GM18517 (cell line): ENCODE results near the gene TSPAN9.

Experiments
- ATAC-seq: cut with Tn5 transposase; IDR thresholded peaks from one replicate; pipeline ENCODE4 v1.9.1; 2021; ENCODE audit warnings: mild to moderate bottlenecking, moderate library complexity; ENCODE audit not compliant: unreplicated experiment

Gene TSPAN9

DNA sequence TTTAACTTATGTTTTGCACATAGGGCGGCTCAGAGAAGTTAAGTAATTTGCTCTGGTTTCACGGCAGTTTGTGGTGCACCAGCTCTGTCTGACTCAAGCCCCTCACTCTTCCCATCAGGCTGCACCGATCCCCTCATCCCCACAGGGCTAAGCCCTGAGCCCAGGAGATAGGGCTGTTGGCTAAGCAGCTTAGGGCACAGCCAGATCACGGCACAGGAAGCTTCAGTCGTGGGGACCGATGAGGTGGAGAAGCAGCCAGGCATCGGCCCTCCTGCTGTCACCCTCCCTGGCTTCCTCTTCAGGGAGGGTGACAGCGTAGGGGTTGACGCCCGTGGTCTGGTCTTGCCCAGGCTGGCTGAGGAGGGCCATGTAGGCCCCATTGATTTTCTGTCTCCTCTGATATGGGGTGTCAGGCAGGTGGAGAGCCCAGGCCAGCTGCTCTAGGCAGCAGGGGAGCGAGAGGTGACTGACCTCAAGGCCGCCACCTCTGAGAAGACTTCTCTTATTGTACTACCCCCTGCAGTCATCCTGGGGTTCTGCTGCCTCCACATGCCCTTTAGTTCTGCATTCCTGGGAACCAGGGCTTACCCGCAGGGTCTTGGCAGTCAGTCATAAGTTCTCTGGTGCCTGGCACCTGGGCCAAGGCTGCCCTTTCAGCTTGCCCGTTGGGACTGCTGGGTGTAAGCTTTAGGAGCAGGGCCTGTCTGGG, 166.4 kb downstream of the TSPAN9 start:
- ATAC-seq = no peak

DNA sequence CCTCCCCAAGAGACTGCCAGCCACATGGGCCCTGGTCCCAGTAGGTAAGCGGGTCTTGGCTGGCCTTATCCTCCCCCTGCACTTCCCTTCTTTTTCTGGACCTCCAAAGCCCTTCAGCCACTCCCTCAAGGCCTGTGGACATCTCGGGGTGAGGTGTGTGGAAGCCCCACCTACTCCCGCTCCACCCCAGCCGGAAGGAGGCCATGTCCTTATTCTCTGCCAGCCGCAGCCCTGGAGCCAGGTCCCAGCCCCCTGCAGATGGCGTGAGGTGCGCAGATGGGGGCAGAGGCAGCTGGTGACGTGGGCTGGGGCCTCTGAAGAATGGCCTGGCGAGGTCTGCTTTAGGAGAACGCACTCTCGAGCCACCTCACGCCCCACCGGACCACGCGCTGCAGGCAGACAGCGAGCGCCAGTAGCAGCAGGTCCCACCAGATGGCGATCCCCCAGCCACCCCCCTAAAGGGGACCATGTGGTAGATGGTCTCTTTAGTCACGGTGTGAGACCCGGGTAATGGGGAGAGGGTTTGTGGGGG, 167.1 kb downstream of the TSPAN9 start:
- ATAC-seq = no peak

DNA sequence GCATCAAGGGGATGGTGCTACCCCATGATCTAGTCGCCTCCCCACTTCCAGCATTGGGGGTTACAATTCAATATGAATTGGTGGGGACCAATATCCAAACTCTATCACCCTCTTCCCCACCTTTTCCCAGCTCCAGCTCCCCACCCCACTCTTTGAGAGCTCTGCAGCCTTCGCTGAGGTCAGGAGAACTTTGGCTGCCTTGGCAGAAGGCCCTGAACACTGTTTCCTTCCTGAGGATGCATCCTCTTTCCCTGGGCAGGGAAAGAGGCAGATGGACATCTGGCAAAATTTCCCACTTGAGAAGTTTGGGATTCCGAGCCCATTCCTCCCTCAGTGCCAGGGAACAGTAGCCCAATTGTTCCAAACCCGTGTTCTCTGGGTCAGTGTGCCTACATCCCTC, 169.1 kb downstream of the TSPAN9 start:
- ATAC-seq = no peak

DNA sequence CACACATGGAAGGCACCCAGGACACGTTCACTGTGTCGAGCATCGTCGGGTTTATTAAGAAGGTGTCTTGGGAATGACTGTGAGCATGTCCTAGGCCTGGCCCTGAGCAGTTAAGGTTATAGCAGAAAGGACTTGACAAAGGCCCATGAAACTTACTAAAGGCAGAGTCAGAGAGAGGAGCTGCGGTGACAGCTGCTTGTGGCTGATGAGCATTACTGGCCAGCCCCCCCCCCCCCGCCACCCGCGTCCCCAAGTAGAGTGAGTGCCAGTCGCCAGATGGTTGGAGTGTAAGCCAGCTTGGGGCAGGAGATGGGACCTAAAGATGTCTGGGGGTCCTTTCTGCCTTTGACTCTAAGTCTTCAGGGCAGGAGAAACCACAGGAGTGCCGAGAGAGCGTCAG, 169.9 kb downstream of the TSPAN9 start:
- no peak for ATAC-seq

DNA sequence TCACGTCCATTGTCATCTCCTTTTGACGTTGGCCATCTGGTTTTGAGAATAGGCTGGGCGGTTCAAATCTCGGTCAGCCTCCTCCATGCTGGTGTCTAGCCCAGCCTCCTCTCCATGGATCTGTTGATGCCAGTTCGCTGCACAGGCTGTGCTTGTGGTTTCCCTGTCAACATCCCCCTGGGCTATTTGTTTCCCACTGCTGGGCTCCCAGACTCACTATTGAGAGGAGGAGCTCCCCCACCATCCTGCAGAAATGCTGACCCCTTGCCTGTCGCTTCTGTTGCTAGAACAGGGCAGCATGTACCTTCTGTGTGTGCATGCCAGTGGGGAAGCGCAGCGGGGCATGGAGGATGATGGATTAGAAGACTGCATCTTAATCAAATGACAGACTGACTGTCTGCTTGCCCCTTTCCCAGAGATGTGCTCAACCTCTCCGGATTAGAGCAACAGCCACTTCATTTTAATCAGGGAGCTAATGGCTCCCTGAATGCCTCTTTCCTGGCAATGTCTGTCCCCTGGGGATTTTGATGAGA, 170.5 kb downstream of the TSPAN9 start:
- ATAC-seq = no peak

DNA sequence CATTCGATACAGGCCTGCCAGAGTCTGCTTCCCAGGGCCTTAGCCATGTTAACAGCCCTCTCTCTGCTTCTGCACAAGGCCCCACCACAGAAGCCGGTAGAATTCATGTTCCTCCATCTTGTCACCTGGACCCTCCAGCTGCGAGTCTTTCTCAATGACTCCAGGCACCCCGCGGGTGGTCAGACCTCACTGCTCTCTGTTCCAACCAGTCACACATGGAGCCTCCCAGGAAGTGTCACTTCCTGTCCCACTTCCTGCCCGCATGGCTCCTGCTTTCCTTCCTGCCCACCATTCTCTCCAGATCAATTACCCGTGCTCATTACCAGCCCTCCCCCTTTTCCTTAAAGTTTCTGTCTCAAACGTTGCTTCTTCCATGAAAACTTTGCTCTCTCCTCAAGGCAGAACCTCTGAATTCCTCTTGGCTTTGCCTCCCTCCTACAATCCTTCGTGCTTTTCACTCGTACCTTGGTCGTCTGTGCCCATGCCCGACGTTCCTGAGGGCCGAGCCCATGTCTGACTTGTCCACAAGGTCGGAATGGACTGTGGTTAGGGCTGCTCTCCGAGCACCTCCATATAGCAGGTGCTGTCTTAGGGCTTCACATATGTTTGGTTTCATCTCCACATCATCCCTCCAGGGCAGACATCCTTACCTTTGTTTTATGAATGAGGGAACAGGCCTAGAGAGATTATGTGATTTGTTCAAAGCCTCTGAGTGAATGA, 172.1 kb downstream of the TSPAN9 start:
- no peak for ATAC-seq

DNA sequence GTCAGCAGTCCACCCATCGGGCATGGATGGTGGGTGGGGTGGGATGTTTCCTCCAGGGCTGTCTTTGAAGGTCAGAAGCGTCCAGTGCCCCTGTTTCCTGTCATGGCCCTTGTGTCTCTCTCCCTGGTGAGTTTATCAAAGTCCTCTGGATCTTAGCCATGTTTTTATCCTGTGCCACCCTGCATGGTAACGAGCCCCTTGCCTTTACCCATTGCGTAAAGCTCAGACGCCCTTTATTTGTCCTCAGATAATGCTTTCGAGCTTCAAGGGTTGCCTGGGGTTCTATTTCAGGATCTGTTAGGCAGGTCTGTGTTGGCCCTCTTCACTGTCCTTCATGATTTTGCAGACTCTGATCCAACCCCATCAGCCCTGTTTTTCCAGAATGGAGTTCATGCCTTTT, 172.9 kb downstream of the TSPAN9 start:
- ATAC-seq = no peak

DNA sequence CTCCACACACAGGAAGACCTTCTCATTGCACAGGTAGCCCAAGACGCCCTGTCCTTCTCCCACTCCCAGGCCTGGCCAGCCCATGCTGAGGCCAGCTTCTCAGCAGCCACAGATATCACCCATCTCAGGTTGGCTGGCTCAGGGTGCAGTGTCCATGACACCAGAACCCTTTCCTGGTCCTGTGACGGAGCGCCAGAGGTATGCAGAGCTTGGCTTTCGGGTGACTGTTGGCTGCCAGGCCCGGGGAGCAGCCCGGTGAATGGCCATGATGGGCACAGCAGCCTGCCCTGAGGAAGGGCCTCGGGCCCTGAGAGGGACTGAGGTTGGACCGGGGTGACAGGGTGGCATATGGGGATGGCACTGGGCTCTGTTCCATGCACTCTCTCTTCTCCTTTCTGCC, 173.4 kb downstream of the TSPAN9 start:
- no peak for ATAC-seq

DNA sequence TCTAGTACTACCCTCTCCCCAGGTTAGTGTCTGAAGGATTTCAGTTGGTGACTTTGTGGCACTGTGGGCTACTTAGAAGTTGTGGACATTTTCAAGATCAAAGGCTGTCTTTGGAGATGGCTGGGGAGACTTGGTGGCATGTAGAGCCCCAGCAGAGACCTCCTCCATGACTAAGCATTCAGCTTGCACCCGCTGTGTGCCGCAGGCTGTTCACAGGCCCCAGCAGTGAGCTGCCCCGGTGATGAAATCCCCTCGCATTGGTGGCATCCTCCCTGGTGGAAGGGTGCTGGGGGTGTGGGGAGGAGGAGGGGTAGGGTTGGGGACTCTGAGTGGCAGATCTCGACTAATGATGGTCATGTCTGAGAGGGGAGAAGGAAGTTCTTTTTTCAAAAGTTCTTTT, 173.9 kb downstream of the TSPAN9 start:
- no peak for ATAC-seq

DNA sequence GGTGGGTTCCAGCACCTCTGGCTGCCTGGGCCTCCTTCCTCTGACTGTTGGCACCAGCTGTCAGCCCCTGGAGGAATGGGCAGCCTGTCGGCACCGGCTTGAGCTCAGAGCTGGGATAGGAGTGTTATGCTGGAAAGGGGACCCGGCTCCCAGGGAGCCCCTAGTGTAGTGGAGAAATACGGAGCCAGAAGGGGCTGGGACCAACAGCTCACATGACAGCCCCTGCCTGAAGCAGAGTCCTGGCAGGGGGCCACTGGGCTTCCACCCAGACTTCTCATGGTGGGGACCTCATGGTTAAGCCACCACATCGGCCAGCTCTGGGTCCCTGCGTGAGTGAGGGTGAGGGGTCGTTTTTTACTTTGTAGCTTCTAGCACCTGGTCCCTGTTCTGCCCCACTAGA, 174.5 kb downstream of the TSPAN9 start:
- ATAC-seq = no peak

DNA sequence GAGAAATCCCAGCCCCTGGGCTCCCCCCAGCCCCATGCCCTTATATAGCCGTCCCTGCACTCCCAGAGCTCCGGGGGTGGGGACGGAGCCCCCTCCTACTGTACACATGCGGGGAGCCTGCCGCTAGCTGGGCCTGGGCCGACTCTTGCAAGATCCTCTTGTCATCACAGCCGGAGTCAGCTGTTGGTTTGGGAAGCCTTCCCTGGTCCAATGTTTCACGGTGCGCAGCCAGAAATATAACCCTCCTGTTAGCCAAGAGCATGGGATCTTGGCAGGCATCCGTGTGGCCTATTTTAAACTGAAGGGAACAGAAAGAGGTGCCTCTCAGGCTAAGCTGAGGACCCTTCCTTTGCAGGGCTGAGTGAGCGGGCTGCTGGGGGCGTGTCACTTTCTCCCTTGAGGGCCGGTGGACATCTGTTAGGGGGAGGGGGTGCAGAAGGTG, 175.3 kb downstream of the TSPAN9 start:
- no peak for ATAC-seq

DNA sequence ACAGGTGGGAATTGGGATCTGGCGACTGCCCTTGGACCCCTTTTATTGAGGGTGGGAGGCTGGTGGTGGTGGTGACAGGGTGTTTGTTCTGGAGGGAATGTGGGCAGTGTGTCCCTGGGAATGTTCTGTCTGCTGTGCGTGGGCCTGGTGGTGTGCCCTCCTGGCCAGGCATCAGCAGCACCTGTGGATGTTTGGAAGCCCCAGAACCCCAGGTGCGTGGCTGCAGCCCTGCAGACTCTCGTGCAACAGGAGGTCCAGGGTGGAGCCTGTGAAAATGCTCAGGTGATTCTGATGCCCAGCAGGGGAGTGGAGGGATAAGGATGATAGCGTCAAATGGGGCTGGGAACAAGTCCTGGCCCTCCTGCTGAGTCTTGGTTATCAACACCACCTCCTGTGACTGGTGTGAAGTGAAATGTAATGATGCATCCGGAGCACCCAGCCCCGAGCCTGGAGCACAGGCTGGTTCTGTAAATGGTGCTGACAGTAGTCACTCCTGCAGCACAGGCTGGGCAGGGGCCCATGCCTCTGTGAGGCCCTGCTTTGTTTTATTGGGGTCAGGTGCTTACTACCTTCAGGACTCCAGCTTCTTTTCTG, 176.6 kb downstream of the TSPAN9 start:
- ATAC-seq = no peak

DNA sequence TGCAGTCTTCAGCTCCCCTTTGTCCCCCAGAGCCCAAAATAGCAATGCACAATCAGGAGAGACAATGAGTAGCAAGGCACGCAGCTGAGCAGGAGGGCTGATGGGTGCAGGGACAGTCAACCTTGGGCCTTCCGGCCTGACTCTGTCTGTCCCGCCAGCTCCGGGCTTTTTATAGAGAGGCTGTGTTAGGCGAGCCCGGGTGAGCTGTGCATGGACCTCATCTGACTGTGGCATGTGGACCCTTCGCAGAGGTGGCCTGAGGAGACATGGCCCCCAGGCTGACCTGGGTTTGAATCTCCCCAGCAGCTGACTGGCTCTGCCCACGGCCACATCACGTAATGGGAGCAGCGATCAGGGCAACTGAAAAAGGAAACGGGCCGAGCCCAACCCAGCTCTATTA, 177.9 kb downstream of the TSPAN9 start:
- no peak for ATAC-seq

DNA sequence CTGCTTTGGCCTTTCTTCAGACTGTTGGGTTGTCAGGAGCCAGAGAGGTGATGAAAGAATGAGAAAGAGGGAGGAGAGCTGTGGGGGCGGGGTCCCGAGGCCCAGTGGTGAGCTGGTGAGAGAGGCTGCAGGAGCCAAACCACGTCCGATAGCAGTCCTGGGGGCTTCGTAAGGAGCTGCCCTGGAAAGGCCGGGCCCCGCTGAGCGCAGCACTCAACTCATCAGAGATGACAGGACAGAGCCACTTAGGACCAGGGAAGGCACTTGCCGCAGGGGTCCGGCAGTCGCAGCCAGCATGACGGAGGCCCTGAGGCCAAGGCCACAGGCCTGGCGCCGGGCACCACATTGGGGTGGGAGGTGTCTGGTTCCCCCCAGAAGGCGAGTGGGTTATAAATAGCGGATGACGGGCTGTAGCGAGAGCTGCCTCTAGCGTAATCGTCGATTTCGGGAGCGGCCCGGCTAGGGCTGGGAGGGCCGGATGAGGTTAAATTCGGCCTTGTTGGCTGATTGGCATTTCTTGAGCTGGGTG, 179.0 kb downstream of the TSPAN9 start:
- no peak for ATAC-seq

DNA sequence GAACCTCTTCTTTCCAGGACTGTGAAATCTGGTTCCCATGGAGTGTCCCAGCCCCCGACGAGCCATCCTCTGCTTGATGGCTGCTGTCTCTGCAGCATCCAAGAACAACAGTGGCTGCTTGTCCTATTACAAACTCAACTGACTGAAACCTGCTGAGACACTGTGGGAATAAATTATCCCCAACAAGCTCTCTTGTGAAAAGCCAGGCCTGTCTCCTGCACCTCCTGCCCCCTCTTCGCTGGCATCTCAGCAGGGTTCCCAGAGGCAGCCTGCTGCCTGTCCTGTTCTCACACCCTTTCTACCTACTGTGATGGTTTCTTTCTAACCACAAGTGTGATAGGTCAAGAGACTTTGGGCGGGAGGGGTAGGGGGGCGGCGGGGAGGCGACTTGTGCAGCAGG, 180.2 kb downstream of the TSPAN9 start:
- no peak for ATAC-seq

DNA sequence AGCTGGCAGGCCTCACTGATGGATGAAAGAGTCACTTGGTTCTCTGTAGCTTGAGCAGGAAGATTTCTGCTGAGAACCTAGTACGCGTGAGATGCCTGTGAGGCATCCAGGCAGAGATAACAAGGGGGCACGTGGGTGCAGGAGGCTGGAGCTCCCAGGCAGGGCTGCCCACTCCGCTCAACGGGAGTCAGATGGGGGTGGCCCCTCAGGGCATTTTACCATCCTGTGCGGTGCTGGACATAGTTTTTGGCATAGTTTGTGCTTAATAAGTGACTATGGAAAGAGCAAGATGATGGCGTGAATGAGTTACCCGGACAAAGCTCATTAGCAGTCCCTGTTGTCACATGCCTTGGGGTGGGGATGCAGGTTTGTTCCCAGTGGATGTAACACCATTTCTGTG, 182.8 kb downstream of the TSPAN9 start:
- ATAC-seq = no peak

DNA sequence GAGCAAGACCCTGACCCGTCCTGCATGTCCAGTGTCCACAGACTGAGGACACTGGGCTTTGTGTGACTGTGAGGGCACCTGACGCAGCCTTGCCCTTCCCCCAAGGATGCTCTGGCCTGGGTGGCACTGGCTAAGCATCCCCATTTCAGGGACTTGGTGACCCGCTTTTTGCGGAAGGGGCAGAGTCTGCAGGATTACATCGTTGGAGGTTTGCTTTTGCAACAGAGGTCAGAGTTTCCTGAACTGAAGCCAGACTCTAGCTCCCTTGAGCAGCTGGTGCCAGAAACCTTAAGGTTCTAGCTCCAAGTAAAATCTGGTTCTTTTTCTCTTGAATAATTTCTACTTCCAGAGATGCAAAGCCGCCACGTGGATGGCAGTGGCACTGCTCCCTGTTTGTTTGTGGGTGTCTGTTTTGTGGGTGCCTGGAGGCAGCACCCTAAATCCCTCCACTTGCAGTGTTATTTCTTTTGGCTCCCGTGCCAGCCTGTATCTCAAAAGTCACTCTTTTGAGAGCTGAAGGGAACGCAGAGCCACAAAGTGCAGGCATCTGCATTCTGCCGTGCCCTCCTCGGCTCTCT, 184.7 kb downstream of the TSPAN9 start:
- ATAC-seq = no peak

DNA sequence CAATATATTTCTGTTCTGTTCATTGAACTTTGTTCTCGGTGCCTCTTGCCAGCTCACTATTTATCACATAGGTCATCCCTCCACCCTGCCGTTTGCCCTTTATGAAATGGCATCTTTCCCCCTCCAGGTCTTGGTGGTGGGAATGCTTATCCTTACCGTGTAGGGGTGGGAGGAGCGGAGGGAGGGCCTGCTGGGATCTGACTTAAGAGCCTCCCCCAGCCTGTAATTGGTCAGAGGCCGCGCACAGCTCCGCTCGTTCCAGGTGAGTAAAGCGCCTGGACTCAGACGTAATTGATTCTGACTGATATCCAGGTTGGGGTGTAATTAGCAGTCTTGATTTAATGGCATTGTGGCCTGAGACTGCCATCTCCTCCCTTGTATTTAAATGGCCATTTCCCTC, 185.3 kb downstream of the TSPAN9 start:
- ATAC-seq = no peak

DNA sequence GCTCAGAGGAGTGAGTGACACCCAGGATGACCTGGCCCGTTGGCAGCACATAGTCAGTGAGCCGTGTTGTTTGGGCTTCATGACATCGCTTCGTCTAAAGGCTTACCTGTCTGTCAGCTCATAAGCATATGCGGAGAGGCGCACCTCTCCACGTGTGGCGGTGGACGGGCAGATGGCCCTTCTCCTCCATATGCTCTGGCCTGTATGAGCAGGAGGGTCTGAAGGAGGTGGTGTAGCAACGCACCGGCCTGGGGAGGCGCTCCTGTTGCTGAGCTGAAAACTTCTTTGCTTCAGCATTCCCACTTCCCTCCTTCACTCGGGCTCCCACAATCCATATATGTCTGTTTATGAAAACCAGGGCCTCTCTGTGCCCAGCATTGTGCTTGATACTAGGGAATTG, 186.1 kb downstream of the TSPAN9 start:
- no peak for ATAC-seq

DNA sequence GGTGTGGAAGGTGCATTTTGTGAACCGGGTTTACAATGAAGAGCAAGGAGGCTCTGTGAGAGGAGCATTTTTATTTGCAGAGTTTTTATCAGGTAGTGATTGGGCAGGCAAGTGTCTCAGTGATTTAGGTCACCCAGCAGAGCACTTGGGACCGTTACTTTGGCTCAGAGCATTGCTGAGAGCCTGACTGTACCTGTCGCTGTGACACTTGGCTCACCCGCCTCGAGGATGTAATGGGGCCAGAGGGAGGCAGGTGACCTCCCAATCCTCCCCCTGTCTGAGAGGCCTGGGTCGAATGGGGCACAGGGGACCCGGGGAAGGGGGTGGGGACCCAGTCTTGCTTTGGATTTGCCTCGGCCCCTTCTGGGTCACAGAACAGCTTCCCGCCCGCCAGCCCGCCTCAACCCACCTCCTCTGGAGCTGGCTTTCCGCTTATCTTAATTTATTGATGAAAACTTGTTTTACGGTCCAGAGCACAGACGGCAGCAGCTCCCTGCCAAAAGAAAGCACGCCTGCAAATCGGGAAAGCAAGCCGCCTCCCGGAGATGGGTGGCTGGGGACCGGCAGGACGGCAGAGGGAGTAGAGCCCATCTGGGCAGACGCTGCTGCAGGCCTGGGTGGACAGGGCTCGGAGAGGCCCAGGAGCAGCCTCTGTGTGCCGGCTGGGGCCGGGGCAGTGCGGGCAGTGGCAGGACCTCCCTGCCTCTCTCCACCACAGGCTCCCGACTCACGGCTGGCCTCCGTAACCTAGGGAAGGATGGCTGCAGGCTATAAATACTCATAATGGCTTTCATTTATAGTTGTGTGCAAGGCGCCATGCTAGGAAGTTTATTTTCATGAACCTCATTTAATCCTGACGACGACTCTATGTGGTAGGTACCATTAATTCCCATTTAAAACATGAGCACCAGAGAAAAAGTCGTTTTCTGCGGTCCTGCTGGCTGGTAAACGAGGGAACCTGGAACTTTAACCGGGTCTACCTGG, 187.1 kb downstream of the TSPAN9 start:
- no peak for ATAC-seq
